Measurements from ENCODE around the gene PROSER2.

GRCh38 chr10:11881477-11882417 lies 58.6 kb downstream of the PROSER2 start:
- TF ChIP-seq CTCF (IDR thresholded peaks at IDR 0.05; ENCODE audit: low read depth, low read length) (no peak), EZH2phosphoT487 (IDR thresholded peaks at IDR 0.05; ENCODE audit: low read depth) (no peak)

All from OCI-LY3 (cell line).